Measurements from ENCODE around the gene MUC21. TPM values are rescaled to one million over a fixed set of nuclear protein-coding genes. Genes with fewer than 3 reads are reported as not detected.

The MUC21 gene
- total RNA-seq, 3 donors from 2014 or later (not counting 1 experiment from before 2014, with no cell fraction given): not detected

DNA sequence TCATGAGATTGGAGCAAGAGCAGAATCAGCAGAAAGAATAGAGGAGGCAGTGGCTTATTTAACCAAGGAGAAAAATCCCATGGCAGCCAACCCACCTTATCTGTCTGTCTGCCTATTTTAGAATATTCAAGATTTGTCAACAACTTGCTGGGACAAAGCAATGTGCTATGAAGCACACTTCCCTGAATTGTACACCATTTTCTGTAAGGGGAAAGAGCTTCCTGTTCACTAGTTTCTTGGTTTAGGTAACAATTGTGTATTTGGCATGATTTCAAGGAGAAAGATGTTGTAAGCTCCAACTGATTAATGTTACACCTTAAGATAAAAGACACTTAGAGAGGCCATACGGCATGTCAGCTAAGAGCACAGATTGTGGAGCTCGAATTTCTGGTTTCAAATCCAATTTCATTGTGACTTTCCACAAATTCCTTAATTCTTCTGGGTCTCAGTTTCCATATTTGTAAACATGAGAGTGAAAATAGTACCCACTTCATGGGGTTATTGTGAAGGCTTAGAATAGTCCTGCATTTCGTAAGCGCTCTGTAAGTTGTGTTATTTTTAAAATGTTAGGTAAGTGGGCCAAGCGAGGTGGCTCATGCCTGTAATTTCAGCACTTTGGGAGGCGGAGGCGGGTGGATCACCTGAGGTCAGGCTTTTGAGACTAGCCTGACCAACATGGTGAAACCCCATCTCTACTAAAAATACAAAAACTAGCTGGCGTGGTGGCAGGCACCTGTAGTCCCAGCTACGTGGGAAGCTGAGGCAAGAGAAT is 21.9 kb downstream of the MUC21 start:
- Mint-ChIP-seq H3K9me3 (no peaks in the 10 kb centered on the region), H3K27me3 (ENCODE audit: low read depth in 2 of 2) (peaks cover 10 to 40% of the 10 kb centered on the region in 2 donors), H3K27ac (no peak overlapping the region), H3K36me3 (no peaks in the 10 kb centered on the region), H3K4me1 (no peaks in the 10 kb centered on the region), H3K4me3 (no peak overlapping the region)
- no peak for TF ChIP-seq CTCF (IDR thresholded peaks at IDR 0.05)
- Histone ChIP-seq H3K27me3 (ENCODE audit: control insufficient read depth, insufficient read depth, low read length) (no peaks in the 10 kb centered on the region), H3K4me1 (ENCODE audit: control insufficient read depth, insufficient read depth, low read length) (peaks cover 3% of the 10 kb centered on the region), H3K27ac (ENCODE audit: low read length) (no peak overlapping the region), H3K36me3 (ENCODE audit: control insufficient read depth, insufficient read depth, low read length) (no peaks in the 10 kb centered on the region), H3K4me3 (ENCODE audit: low read length) (no peak overlapping the region), H3K9me3 (ENCODE audit: control insufficient read depth, insufficient read depth, low read length) (no peaks in the 10 kb centered on the region)
- ATAC-seq (no peak), DNase-seq (no peak)
- 79% methylated on average over 9 of the region's 9 CpGs for WGBS (ENCODE audit: insufficient coverage)
- intact Hi-C loops (cut with micrococcal nuclease): no loop called here

DNA sequence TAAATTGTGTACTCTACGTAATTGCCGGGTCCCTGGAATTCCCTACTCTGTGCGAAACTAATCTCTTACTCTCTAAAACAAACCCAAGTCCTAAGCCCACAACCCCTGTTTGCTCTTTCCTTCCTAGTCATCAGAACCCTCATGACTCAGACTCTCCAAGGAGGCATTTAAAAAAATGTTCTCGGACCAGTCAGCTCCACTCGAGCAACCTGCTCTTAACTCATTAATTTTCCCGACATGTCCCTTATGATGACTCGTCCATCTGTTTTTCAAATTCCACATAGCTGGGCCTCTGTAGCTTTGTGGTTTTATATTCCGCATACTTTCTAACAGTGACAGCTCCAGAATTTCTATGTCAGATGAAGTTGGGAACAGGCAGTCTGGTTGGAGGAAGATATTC is 24.2 kb downstream of the MUC21 start:
- Histone ChIP-seq H3K27me3 (ENCODE audit: control insufficient read depth, insufficient read depth, low read length) (no peaks in the 10 kb centered on the region), H3K9me3 (ENCODE audit: control insufficient read depth, insufficient read depth, low read length) (no peaks in the 10 kb centered on the region), H3K27ac (ENCODE audit: low read length) (no peak overlapping the region), H3K36me3 (ENCODE audit: control insufficient read depth, insufficient read depth, low read length) (no peaks in the 10 kb centered on the region), H3K4me3 (ENCODE audit: low read length) (no peak overlapping the region), H3K4me1 (ENCODE audit: control insufficient read depth, insufficient read depth, low read length) (no peaks in the 10 kb centered on the region)
- TF ChIP-seq CTCF (IDR thresholded peaks at IDR 0.05): no peak
- H3K4me3 Mint-ChIP-seq: no peak overlapping the region
- WGBS (ENCODE audit: insufficient coverage): 86% methylated on average over 8 of the region's 8 CpGs
- H3K4me1 Mint-ChIP-seq: no peaks in the 10 kb centered on the region
- no peak overlapping the region for H3K27ac Mint-ChIP-seq
- intact Hi-C loops (cut with micrococcal nuclease): no loop called here
- ATAC-seq: no peak
- H3K27me3 Mint-ChIP-seq (ENCODE audit: low read depth in 2 of 2): peaks cover 21 to 46% of the 10 kb centered on the region in 2 donors
- no peak for DNase-seq
- no peaks in the 10 kb centered on the region for H3K9me3 Mint-ChIP-seq
- H3K36me3 Mint-ChIP-seq: no peaks in the 10 kb centered on the region

DNA sequence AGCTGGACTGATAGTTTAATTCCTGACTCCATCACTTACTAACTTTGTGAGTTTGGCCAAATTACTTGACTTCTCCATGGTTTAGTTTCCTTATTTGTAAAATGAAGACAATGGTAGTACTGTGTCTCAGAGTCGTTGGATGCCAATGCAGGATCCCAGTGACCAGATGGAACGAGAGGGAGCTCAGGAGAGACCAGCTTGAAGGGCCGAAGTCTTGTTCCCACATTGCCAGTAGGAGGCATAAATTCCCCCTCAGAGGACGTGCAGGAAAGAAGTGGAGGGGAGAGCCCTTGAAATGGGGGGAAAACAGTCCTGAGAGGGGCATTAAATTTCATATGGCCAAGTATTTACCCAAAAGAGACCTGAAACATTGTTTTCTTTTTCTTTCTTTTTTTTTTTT is 24.6 kb downstream of the MUC21 start:
- Mint-ChIP-seq H3K9me3 (no peaks in the 10 kb centered on the region), H3K27ac (no peak overlapping the region), H3K4me1 (no peaks in the 10 kb centered on the region), H3K27me3 (ENCODE audit: low read depth in 2 of 2) (peaks cover 23 to 50% of the 10 kb centered on the region in 2 donors), H3K4me3 (no peak overlapping the region), H3K36me3 (no peaks in the 10 kb centered on the region)
- Histone ChIP-seq H3K4me1 (ENCODE audit: control insufficient read depth, insufficient read depth, low read length) (no peaks in the 10 kb centered on the region), H3K36me3 (ENCODE audit: control insufficient read depth, insufficient read depth, low read length) (no peaks in the 10 kb centered on the region), H3K27ac (ENCODE audit: low read length) (no peak overlapping the region), H3K27me3 (ENCODE audit: control insufficient read depth, insufficient read depth, low read length) (no peaks in the 10 kb centered on the region), H3K9me3 (ENCODE audit: control insufficient read depth, insufficient read depth, low read length) (no peaks in the 10 kb centered on the region), H3K4me3 (ENCODE audit: low read length) (no peak overlapping the region)
- intact Hi-C loops (cut with micrococcal nuclease): no loop called here
- TF ChIP-seq CTCF (IDR thresholded peaks at IDR 0.05): no peak
- no peak for ATAC-seq
- DNase-seq: no peak
- 63% methylated on average over 3 of the region's 4 CpGs for WGBS (ENCODE audit: insufficient coverage)

GRCh38 chr6:31009731-31010130 is 26.2 kb downstream of the MUC21 start:
- Histone ChIP-seq H3K27me3 (ENCODE audit: control insufficient read depth, insufficient read depth, low read length) (no peaks in the 10 kb centered on the region), H3K36me3 (ENCODE audit: control insufficient read depth, insufficient read depth, low read length) (no peaks in the 10 kb centered on the region), H3K9me3 (ENCODE audit: control insufficient read depth, insufficient read depth, low read length) (no peaks in the 10 kb centered on the region), H3K4me1 (ENCODE audit: control insufficient read depth, insufficient read depth, low read length) (no peaks in the 10 kb centered on the region), H3K4me3 (ENCODE audit: low read length) (no peak overlapping the region), H3K27ac (ENCODE audit: low read length) (no peak overlapping the region)
- intact Hi-C loops (cut with micrococcal nuclease): no loop called here
- Mint-ChIP-seq H3K4me1 (no peaks in the 10 kb centered on the region), H3K9me3 (no peaks in the 10 kb centered on the region), H3K4me3 (no peak overlapping the region), H3K36me3 (no peaks in the 10 kb centered on the region), H3K27me3 (ENCODE audit: low read depth in 2 of 2) (peaks cover 36 to 63% of the 10 kb centered on the region in 2 donors), H3K27ac (no peak overlapping the region)
- DNase-seq (no peak), ATAC-seq (no peak)
- TF ChIP-seq CTCF (IDR thresholded peaks at IDR 0.05): no peak
- 78% methylated on average over 7 of the region's 7 CpGs for WGBS (ENCODE audit: insufficient coverage)
